Lower leg skin (tissue), 3 donors: ENCODE results near the gene EID1.

ENCODE experiments used
- POLR2A ChIP-seq, 2 donors: fragments of 450-650 bp; IDR thresholded peaks; one replicate each; pipeline ENCODE4 v1.6.1; 2016 to 2017; ENCODE audit warnings: antibody characterized with exemption in 2 of 2, mild to moderate bottlenecking in 1 of 2, moderate library complexity in 1 of 2
- TF ChIP-seq, protein P1 (sequence below), 3 donors: fragments of 450-650 bp; IDR thresholded peaks; one replicate each; pipeline ENCODE4 v1.5.1; 2016; ENCODE audit warnings: antibody characterized with exemption in 3 of 3, mild to moderate bottlenecking in 3 of 3, moderate library complexity in 2 of 3

DNA sequence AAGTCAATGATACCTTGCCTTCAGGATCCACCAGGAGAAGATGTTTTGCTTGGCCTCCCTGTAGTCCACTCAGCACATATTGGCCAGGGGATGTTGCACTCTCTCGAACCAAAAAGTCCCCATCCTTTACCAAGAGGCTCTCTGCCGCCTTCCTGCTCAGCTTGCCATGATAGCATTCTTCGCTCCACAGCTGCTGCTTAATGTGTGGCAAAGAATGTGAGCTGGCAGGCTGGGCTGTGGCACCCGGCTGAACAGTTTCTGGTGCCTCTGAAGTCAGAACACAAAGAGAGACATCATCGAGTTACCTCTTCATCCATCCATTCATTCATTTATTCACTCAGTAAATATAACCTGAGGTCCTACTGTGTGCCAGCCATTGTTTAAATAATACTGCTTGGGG, 43.2 kb upstream of the EID1 start:
- TF ChIP-seq, protein P1, sequence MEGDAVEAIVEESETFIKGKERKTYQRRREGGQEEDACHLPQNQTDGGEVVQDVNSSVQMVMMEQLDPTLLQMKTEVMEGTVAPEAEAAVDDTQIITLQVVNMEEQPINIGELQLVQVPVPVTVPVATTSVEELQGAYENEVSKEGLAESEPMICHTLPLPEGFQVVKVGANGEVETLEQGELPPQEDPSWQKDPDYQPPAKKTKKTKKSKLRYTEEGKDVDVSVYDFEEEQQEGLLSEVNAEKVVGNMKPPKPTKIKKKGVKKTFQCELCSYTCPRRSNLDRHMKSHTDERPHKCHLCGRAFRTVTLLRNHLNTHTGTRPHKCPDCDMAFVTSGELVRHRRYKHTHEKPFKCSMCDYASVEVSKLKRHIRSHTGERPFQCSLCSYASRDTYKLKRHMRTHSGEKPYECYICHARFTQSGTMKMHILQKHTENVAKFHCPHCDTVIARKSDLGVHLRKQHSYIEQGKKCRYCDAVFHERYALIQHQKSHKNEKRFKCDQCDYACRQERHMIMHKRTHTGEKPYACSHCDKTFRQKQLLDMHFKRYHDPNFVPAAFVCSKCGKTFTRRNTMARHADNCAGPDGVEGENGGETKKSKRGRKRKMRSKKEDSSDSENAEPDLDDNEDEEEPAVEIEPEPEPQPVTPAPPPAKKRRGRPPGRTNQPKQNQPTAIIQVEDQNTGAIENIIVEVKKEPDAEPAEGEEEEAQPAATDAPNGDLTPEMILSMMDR (IDR thresholded peaks at IDR 0.05) = no peak
- TF ChIP-seq POLR2A (IDR thresholded peaks at IDR 0.05) = no peak
